ENCODE results near the gene MEGF11. TPM values are rescaled to one million over a fixed set of nuclear protein-coding genes. Genes with fewer than 3 reads are reported as not detected.

Gene MEGF11
- total RNA-seq, 3 donors from 2014 or later (not counting 1 experiment from before 2014, with no cell fraction given) = not detected

DNA sequence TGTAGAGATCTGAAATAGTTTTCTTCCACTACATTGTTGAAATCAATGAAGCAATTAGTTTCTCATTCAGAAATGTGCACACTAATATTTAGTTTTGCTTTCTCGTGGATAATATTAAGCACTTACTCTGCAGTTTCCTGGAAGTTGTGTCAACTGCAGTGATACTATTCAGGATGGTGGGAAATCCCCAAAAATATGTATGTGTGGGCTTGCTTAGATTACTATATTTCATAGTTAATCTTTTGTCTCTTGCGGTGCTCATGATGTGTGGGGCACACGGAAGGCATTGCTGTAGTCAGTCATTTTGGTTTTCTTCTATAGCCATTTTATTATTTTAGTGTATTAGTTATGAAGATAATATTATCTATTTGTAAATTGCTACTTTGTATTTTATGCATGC is 364.6 kb downstream of the MEGF11 start:
- no peak overlapping the region for H3K4me3 Mint-ChIP-seq
- Histone ChIP-seq H3K4me1 (ENCODE audit: control insufficient read depth, insufficient read depth, low read length) (peaks cover 3% of the 10 kb centered on the region), H3K27me3 (ENCODE audit: control insufficient read depth, insufficient read depth, low read length) (no peaks in the 10 kb centered on the region), H3K36me3 (ENCODE audit: control insufficient read depth, insufficient read depth, low read length) (peaks cover 46% of the 10 kb centered on the region), H3K9me3 (ENCODE audit: control insufficient read depth, insufficient read depth, low read length) (no peaks in the 10 kb centered on the region), H3K4me3 (ENCODE audit: low read length) (no peak overlapping the region), H3K27ac (ENCODE audit: low read length) (no peak overlapping the region)
- WGBS (ENCODE audit: insufficient coverage) = 50% methylated on average over 1 of the region's 3 CpGs
- no peak for TF ChIP-seq CTCF (IDR thresholded peaks at IDR 0.05)
- no peaks in the 10 kb centered on the region for H3K9me3 Mint-ChIP-seq
- no peaks in the 10 kb centered on the region for H3K27me3 Mint-ChIP-seq (ENCODE audit: low read depth in 2 of 2)
- DNase-seq = peak in 1 of 2 donors; percentile 43
- intact Hi-C loops (cut with micrococcal nuclease) = no loop called here
- no peak overlapping the region for H3K27ac Mint-ChIP-seq
- peaks cover 23% of the 10 kb centered on the region for H3K36me3 Mint-ChIP-seq
- no peak for ATAC-seq
- H3K4me1 Mint-ChIP-seq = peaks cover 16 to 41% of the 10 kb centered on the region in 2 donors

DNA sequence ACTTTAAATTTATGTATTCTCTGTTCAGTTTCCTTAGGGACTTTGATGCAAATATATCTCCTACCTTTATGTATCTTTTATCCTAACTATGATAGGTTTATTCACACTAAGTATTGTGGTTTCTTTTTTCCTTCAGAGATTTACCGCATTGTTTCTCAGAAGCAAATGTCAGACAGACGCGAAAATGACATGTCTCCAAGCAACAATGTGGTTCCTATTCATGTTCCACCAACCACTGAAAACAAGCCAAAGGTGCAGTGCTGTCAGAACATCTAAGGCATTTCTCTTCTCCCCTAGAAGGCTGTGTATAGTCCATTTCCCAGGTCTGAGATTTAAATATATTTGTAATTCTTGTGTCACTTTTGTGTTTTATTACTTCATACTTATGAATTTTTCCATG is 366.0 kb downstream of the MEGF11 start:
- H3K27ac Mint-ChIP-seq = peak overlapping the region; percentile 64 to 70
- TF ChIP-seq CTCF (IDR thresholded peaks at IDR 0.05) = no peak
- ATAC-seq (peak in 2 of 3 donors; percentile 36 to 50), DNase-seq (peak in 1 of 2 donors; percentile 78)
- H3K9me3 ChIP-seq (ENCODE audit: control insufficient read depth, insufficient read depth, low read length) = no peaks in the 10 kb centered on the region
- H3K4me3 ChIP-seq (ENCODE audit: low read length) = no peak overlapping the region
- H3K27ac ChIP-seq (ENCODE audit: low read length) = no peak overlapping the region
- H3K36me3 ChIP-seq (ENCODE audit: control insufficient read depth, insufficient read depth, low read length) = peaks cover 52% of the 10 kb centered on the region
- H3K4me1 ChIP-seq (ENCODE audit: control insufficient read depth, insufficient read depth, low read length) = peaks cover 3% of the 10 kb centered on the region
- H3K36me3 Mint-ChIP-seq = peaks cover 23% of the 10 kb centered on the region
- 8% methylated on average over 3 of the region's 3 CpGs for WGBS (ENCODE audit: insufficient coverage)
- H3K27me3 Mint-ChIP-seq (ENCODE audit: low read depth in 2 of 2) = no peaks in the 10 kb centered on the region
- no peaks in the 10 kb centered on the region for H3K9me3 Mint-ChIP-seq
- intact Hi-C loops (cut with micrococcal nuclease) = no loop called here
- no peak overlapping the region for H3K4me3 Mint-ChIP-seq
- H3K4me1 Mint-ChIP-seq = peaks cover 21 to 41% of the 10 kb centered on the region in 2 donors
- no peaks in the 10 kb centered on the region for H3K27me3 ChIP-seq (ENCODE audit: control insufficient read depth, insufficient read depth, low read length)

GRCh38 chr15:65885668-65886218 is 367.8 kb downstream of the MEGF11 start:
- Mint-ChIP-seq H3K27me3 (ENCODE audit: low read depth in 2 of 2) (no peaks in the 10 kb centered on the region), H3K9me3 (no peaks in the 10 kb centered on the region)
- H3K4me1 ChIP-seq (ENCODE audit: control insufficient read depth, insufficient read depth, low read length) = peaks cover 8% of the 10 kb centered on the region

More at GRCh38 chr15:65885668-65886218, 367.8 kb downstream of the MEGF11 start:
- intact Hi-C loops (cut with micrococcal nuclease) = no loop called here
- peak overlapping the region; percentile 19 to 56 for H3K27ac Mint-ChIP-seq
- peaks cover 23% of the 10 kb centered on the region for H3K36me3 Mint-ChIP-seq
- whole genome bisulfite sequencing (ENCODE audit: insufficient coverage) = 96% methylated on average over 4 of the region's 4 CpGs
- H3K4me1 Mint-ChIP-seq = peaks cover 31 to 50% of the 10 kb centered on the region in 2 donors
- Histone ChIP-seq H3K27ac (ENCODE audit: low read length) (no peak overlapping the region), H3K36me3 (ENCODE audit: control insufficient read depth, insufficient read depth, low read length) (peaks cover 52% of the 10 kb centered on the region), H3K9me3 (ENCODE audit: control insufficient read depth, insufficient read depth, low read length) (no peaks in the 10 kb centered on the region), H3K27me3 (ENCODE audit: control insufficient read depth, insufficient read depth, low read length) (no peaks in the 10 kb centered on the region), H3K4me3 (ENCODE audit: low read length) (no peak overlapping the region)
- no peak for DNase-seq
- no peak overlapping the region for H3K4me3 Mint-ChIP-seq
- no peak for ATAC-seq
- no peak for TF ChIP-seq CTCF (IDR thresholded peaks at IDR 0.05)
